ENCODE measurements around the gene CYP26B1.

Gene CYP26B1

DNA sequence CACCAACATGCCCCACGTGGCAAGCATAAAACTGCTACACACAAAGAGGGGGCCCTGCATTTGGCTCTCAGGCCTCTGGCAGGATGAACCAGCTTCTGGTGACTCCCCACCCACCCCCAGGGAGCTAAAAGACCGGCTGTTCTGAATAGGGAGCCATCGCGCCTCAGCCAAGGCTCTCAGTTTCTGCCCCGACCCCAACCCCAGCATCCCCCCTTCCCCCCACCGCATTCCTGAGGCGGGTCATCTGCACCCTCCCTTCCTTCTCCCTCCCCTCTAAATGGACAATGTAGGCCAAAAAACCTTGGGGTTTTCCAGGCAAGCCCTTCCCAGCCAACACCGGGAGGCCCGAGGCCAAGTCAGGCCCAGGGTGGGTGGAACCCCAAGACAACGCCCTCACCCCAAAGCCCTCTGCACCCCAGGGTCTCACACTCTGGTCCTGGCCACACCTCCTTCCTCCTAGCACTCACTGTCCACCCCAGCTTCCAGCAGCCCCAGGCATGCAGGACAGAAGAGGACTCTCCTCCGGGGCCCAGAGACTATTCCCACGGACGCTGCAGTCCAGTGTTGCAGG lies 5.7 kb downstream of the CYP26B1 start:
- no peak for DNase-seq (ENCODE audit: low read depth, low spot score)

DNA sequence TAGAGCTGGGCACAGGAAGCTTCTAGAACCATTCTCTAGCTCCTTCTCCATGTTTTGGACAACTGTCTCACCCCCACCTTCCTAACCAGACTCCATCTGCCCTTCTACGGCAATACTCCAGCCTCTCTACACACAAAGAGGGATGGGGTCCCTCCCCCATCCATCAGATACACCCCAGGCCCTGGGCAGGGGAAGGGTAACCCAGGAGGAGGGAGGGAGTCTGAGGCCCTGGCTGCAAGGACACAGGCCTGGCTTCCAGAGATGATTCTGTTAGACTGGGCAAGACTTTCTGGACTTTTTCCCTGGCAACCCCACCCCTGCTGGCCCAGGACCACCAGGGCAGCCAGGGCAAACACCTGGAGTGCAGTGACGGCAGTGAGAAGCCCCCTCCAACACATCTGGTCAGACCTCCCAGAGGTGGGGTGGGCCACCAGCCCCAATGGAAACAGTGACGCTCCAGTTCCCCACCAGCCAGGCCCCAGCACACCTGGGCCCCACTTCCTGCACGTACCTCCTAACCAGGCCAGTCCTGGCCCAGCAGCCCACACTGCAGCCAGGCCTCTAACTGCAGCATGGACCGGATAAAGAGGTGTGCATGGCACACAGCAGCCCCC lies 6.5 kb downstream of the CYP26B1 start:
- DNase-seq (ENCODE audit: low read depth, low spot score) = no peak

DNA sequence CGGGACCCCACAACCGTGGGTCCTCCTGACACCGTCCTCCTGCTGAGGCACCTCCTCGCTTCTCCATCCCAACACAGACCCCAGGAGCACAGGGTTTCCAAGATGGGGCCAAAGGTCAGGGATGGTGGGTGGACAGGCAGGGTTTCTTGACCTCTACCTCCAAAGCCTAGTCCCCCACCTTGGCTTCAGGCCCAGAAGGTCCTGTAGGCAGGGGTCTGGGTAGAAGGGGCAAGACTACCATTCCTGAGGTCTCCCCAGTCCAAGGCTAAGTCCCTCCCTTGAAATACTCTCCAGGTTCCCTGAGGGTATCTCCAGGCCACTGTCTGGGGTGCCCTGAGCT lies 7.1 kb downstream of the CYP26B1 start:
- no peak for DNase-seq (ENCODE audit: low read depth, low spot score)

DNA sequence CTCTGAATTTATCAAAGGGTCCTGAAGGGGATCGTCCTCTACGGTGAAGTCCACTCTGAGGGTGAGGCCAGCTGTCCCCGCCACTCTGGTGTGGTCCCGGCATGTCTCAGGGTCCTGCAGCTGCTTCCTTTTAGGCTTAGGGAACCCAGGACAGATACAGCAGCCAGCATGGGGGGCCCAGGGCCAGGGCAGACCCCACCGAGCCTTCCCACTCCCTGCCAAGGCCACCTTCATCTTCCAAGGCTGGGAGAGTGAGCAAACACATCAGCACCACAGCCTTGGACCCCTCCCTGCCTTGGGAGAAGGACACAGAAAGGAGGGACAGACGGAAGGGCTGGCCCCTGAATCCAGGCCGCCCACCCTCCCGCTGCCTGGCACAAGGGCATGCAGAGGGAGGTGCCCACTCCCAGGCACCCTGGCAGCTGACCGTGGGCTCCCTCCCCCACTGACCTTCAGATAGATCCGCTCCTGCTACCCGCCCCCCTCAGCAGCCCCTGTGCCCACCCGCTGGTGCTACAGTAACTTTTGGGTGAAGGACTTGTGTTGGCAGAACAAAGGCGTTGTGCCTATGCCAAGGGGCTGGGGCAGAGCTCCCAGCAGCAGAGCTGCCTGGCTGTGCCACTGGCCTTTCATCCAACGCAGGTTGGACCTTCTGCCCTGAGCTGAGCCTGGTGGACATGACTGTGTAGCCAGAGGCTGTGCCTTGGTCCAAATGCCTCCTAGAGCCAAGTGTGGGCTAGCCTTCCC lies 7.6 kb downstream of the CYP26B1 start:
- no peak for DNase-seq (ENCODE audit: low read depth, low spot score)

DNA sequence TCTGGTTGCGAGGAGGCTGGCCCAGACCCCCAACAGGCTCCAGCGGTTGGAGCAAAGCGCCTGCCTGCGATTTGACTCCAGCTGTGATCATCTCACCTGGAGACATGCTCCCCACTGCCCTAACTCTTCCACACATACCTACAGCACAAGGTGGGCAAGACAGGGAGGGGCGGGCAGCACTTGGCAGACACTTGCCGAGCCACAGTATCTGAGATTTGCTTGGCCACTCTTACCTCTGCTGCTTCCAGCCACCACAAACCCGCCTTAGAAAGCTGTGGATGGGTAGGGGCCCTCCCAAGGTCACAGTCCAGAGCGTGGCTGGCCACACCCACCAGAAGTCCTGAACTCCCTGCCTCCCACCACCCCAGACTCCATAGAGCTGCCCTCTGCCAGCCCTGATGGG lies 8.2 kb downstream of the CYP26B1 start:
- DNase-seq (ENCODE audit: low read depth, low spot score) = no peak

DNA sequence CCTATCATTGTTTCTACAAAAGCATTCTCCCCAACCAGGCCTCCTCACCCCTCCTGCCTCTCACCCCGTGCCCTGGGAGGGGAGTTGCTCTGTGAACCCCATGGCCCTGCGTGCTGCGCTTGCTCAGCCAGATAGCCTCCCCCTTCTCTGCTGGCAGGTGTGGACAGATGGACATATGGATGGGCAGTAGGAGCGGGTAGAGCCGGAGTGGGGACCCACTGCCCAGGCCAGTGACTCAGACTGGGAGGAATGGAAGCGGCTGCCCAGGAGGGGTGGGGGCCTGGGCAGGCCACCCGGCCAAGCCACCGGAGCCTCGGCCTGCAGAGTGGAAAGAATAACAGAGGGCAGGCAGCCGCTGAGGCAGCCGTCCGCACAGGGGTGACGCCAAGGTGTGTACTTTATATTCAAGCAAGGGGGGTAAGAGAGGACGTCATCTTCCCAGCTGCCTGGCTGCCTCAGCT lies 8.7 kb downstream of the CYP26B1 start:
- no peak for DNase-seq (ENCODE audit: low read depth, low spot score)

DNA sequence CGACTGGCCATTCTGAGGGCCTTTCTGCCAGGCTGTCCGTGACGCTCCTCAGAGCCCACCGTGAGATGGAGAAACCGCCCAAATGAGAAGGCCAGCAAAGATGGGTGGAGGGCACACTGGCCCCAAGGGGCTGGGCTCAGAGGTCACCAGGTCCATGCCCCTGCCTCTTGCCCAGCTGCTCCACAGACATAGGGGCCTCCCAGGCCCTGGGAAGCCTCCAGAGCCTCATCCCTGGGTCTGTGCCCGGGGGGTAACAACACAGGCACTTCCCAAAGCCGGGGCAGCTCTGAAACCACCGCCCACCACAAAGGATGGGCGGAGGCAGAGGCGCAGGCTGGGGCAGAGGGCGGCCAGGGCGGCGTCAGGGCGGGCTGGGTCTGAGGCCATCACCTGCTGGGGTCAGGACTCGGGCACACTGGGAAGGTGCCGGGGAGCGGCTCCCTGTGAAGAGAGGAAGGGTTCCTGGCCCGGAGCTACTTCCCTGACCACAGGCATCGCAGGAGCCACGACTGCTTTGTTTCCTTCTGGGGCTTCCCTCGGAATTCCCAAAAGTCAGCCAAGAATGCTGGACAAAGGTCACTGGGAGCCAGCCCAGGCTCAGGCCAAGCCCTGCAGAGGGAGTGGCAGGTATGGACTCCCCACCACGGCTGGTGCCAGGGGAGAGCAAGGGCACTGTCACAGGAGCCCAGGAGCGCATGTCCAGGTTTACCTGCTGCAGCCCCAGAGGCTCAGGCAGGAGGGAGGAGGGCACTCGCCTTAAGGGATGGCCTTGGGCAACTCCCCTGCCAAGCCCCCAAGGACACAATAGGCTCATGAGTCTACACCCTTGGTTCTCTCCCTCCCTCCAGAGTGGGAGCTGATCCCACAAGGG lies 9.4 kb downstream of the CYP26B1 start:
- DNase-seq (ENCODE audit: low read depth, low spot score) = peak; percentile 54

DNA sequence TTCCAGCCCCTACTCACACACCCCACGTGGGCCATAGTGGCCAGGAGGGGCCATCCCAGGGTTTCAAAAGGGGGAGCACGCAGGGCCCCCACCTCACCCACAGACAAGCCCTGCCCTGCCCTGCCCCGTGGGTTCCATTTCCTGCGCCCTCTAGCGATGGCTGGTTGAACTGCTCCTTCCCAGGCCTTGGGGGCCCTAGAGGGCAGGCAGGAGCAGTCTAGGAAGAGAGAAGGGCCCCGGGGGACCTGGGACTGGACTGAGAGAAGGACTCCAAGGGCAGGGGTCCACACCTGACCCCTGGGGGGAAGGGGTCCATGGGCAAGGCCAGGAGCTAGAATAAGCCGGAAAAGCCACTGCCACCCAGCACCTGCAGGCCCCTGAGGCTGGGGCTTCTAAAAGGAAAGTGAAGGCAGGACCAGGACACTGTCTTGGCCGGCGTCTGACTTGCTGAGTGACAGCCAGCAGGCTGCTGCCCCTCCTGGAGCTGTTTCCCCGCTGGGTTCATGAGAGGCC lies 10.1 kb downstream of the CYP26B1 start:
- peak; percentile 81 for DNase-seq (ENCODE audit: low read depth, low spot score)

DNA sequence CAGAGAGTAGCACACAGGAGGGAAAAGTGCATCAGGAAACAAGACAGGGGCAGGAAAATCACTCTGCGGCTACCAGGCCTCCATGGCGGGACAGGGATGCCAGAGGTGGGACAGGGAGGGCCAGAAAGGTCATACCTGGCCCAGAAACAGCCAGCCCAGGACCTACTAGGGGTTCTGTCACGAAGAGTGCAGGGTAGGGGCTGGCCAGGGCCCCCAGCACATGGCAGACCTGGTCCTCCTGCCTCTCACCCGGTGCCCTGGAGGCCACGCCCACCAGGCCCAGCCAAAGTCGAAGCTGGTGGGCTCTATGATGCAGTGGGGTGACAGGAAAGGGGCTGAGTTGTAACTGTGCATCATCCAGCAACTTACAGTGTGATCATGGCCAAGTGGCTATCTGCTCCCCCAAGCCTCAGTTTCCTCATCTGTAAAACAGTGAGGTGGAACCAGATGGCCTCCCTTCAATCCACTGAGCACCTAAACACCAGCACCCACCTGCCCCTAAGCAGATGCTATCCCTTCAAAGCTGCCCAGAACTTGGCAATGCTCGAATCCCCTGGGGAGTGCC lies 10.6 kb downstream of the CYP26B1 start:
- DNase-seq (ENCODE audit: low read depth, low spot score) = no peak

DNA sequence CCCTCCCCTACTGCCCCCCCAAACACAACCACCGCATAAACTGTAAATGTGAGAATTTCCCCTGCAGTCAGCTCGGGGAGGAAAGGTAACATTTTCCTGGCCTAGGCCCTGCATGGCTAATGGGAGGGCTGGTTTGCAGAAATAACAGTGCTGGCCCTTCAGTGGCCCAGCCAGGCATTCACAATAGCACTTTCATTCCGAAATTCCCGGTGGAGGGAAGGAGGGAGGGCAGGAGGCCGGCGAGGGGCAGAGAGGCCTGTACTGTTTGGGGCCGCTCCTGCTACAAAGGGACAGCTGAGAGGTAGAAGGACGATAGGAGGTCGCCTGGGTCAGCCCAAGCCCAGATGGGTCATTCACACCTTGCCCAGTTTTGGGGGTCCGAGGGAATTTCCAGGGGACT lies 11.3 kb downstream of the CYP26B1 start:
- DNase-seq (ENCODE audit: low read depth, low spot score) = no peak

DNA sequence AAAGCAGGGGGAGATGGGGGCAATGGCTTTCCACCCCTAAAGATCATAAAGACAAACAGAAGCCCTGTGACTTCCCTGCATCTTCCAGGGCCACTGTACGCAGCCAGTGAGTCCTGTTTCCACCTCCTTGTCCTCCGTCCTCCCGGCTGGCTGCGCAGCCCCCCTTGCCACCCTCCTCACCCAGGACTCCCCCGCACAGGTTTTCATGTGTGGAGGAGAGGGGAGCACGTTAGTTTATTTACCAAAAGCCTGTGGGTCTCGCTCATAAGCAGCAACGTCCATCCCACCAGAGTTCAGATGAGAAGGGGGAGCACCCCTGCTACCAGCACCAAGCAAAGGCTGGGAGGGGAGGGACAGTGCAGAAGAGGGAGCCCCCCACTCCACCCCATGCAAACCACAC lies 11.7 kb downstream of the CYP26B1 start:
- no peak for DNase-seq (ENCODE audit: low read depth, low spot score)

DNA sequence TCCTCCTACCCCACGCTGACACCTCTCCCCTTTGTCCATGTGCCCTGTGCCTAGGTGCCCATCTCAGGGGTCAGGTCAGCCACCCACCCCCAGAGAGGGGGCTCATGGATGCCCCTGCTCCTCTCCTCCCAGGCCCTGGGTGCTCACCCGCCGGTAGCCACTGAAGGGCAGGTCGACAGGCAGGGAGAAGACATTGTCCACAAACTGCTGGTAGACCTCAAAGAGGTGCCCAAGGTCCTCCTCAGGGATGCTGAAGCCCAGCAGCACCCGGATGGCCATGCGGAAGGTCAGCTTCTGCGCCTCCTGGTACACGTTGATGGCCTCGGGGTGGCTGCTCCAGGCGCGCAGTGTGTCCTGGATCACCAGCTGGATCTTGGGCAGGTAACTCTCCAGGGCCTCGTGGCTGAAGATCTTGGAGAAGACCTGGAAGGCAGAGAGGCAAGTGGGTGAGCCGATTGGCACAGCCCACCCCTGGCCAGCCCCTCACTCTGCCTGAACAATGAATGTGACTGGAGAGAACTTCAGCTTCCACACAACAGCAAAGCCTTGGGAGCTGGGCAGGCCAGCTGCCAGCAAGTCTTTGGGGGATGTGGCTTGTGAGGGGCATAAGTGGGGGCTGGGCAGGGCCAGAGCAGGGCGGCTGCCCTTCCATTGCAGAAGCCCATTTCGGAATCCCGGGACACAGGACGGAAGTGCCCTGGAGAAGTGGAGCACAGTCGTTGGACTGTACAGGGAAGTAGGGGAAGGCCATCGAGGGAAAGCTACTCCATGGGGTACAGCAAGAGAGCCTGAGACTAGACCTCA lies 12.5 kb downstream of the CYP26B1 start:
- no peak for DNase-seq (ENCODE audit: low read depth, low spot score)

DNA sequence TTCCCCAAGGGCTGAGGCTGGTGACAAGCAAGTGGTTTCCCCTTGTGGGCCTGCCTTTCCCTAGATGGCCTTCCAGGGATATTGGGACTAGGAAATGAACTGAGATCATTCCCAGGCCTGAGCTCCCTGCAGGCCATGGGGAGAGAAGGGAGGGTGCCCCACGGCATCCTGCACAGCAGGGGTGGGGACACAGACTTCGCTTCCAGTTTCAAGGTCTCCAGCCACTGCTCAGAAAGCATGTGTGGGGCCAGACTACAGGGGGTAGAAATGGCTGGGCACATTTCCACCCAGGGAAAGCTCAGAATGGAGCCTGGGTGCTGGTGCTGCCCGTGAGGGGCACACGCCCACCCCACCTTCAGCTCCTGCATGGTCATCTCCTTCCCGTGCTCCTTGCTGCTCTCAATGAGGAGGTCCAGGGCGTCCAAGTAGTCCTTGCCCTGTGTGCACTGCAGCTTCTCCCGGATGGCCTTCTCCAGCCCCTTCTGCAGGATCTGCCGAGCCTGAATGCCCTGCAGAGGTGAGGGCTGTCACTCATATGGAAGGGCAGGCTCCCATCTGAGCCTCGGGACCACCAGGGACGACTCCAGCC lies 13.2 kb downstream of the CYP26B1 start:
- DNase-seq (ENCODE audit: low read depth, low spot score) = no peak

DNA sequence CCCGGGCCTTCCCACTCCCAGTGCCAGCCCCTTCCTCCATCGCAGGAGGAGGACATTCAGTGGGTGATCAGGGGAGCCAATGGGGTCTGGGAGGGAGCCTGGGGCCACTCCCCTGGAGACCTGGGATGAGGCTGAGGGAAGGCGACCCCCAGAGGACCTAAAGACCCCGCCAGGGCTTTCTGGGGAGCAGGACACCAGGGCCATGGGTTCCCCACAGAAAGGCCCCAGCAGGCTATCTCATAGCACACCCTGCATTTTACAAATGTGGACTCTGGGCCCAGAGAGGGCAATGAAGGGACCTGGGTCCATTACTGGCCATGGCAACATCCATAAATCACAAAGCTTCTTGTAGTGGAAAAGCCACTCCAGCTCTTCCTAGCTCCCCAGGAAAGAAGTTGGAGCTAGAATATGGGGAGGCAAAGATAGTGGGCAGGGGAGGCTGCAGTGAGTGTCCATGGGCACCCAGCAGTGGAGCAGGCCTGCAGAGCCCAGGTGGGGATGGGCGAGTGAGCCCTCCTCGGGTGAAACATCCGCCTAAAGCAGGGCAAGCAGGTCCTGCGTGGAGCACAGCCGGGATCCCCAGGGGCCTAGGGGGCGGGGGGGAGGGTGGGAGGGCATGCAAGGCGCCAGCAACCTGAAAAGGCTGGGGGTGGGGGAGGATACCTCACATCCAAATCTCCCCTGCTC lies 13.8 kb downstream of the CYP26B1 start:
- no peak for DNase-seq (ENCODE audit: low read depth, low spot score)

DNA sequence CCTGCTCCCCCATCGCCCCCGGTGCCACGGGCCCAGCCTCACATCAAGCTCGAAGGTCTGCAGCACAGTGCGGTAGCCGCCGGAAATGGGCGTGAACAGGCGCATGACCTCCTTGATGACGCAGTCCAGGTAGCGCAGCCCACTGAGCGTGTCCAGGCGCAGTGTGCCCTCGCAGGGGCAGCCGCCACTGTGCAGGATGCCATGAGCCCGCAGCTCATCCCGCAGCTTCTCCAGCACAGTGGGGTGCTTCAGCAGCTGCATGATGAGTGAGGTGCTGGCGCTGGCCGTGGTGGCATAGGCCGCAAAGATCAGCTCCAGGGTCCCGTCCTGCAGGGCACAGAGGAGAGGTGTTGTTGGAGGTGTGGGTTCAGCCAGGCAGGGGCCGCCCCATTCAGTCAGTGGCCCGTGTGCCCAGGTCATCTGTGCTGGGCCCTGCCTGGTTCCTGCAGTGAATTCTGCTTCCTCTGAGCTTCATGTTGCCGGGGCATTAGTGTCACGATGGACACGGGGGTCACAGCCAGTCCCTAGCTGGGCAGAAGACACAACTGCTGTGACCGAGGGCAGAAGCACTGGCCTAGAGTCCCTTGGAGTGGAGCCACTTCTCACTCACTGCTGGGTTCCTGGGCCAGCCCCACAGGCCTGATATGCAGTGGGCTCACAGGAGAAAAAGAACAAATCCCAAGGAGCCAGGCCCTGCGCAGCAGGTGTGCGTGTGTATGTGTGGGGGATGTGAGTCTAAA lies 14.5 kb downstream of the CYP26B1 start:
- no peak for DNase-seq (ENCODE audit: low read depth, low spot score)

DNA sequence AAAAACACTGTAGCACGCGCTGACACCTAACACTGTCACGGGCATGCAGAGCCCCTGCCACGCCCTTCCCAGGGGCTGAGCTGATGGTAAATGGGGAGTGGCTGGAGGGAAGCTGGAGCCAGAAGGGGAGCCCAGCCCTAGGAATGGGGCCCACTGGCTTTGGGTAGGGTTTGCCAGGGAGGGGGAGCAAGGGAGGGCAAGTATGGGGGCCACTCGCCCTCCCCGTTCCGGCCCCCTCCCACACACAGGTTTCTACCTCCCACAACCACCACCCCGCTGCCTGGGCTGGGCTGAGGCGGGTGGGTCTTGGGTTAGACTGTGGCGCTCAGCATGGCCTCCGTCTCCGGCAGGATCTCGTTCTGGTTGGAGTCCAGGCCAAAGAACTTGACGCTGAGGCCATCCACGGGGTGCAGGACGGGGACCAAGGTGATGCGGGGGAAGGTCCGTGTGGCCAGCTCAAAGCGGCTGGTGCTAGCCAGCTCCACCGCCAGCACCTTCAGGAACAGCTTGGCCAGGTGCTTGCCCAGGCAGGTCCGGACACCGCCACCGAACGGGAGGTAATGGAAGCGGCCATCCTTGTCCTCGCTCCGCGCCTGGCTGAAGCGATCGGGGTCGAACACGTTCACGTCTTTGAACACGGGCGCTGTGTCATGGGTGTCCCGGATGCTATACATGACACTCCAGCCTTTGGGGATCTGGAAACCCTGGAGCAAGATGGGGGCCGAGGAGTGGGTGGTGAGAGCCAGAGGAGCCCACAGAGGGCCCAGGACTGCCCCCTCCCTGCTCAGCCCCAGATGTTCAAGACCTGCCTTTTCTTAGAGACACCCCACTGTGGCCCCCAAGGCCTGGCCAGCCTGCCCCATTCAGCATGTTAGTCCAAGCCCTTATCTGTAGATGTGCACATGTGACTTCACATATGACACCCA lies 15.5 kb downstream of the CYP26B1 start:
- peak; percentile 0 for DNase-seq (ENCODE audit: low read depth, low spot score)

DNA sequence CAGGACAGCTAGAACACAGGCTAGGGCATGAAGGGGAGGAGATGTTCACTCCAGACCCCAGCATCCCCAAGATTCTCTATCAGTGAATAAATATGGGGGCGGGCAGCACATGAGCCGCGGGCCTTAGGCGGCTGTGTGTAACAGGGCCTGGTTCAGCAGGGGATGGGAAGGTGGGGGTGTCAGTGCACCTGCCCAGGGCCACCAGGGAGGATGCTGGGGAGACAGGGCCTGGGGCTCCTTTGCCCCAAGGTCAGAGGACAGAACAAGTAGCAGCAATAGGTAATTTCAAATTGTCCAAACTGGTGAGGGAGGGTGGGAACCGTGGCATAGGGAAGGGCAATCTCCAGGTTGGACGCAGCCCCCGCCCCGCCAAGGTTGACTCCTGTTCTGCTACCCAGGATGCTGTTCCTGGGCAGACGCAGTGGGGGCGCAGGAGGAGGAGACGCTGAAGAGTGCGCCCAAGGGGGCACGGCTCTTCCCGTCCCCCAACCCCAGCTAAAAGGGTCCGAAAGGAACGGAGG lies 16.2 kb downstream of the CYP26B1 start:
- no peak for DNase-seq (ENCODE audit: low read depth, low spot score)

Measured in ELF-1 (cell line).